ENCODE results near the gene RECQL.

GRCh38 chr12:21523148-21523547, 21.7 kb upstream of the RECQL start:
- TF ChIP-seq CTCF (IDR thresholded peaks at IDR 0.05) (no peak), EP300 (IDR thresholded peaks at IDR 0.05) (no peak), POLR2AphosphoS5 (IDR thresholded peaks at IDR 0.05) (no peak), POLR2A (IDR thresholded peaks at IDR 0.05) (no peak)
